ENCODE measurements around the gene RABGAP1. TPM values are rescaled to one million over a fixed set of nuclear protein-coding genes. Genes with fewer than 3 reads are reported as not detected.

Gene RABGAP1
- total and polyA plus RNA-seq, 2 experiments from 2014 or later, result 8.5 to 33.9 TPM

- TF ChIP-seq, protein P1, sequence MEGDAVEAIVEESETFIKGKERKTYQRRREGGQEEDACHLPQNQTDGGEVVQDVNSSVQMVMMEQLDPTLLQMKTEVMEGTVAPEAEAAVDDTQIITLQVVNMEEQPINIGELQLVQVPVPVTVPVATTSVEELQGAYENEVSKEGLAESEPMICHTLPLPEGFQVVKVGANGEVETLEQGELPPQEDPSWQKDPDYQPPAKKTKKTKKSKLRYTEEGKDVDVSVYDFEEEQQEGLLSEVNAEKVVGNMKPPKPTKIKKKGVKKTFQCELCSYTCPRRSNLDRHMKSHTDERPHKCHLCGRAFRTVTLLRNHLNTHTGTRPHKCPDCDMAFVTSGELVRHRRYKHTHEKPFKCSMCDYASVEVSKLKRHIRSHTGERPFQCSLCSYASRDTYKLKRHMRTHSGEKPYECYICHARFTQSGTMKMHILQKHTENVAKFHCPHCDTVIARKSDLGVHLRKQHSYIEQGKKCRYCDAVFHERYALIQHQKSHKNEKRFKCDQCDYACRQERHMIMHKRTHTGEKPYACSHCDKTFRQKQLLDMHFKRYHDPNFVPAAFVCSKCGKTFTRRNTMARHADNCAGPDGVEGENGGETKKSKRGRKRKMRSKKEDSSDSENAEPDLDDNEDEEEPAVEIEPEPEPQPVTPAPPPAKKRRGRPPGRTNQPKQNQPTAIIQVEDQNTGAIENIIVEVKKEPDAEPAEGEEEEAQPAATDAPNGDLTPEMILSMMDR (conservative IDR thresholded peaks at IDR 0.05; ENCODE audit: low read depth in 2 of 2), result no peak
- no peak for TF ChIP-seq ETS1 (IDR thresholded peaks at IDR 0.05)
Observed at GRCh38 chr9:123064716-123065115, 123.9 kb downstream of the RABGAP1 start (continued).

- Histone ChIP-seq H3F3A (replicated peaks; ENCODE audit: low read depth) (no peaks in the 10 kb centered on the region), H3K36me3 (ENCODE audit: insufficient read depth) (peaks cover 19% of the 10 kb centered on the region), H3K4me3 (no peak overlapping the region), H3K79me2 (replicated peaks; ENCODE audit: insufficient read depth) (no peaks in the 10 kb centered on the region), H2AFZ (no peak overlapping the region), H3K27ac (ENCODE audit: low read depth) (no peak overlapping the region), H3K4me2 (no peak overlapping the region), H3K4me1 (ENCODE audit: insufficient read depth) (peaks cover 10% of the 10 kb centered on the region; the same call in 1 of the 2 replicates), H3K9me2 (ENCODE audit: insufficient read depth) (no peaks in the 10 kb centered on the region), H3K27me3 (ENCODE audit: insufficient read depth) (no peaks in the 10 kb centered on the region), H4K20me1 (replicated peaks; ENCODE audit: insufficient read depth) (no peaks in the 10 kb centered on the region; the same call in 1 of the 2 replicates)
- Mint-ChIP-seq H3K4me3 (no peak overlapping the region), H3K36me3 (ENCODE audit: low read depth) (peaks cover 24% of the 10 kb centered on the region), H3K27ac (no peak overlapping the region), H3K27me3 (ENCODE audit: insufficient read depth, low read depth, poor library complexity) (peaks cover 2% of the 10 kb centered on the region), H3K9me3 (no peaks in the 10 kb centered on the region), H3K4me1 (peaks cover 4% of the 10 kb centered on the region)
- no peak for ATAC-seq
- DNase-seq (ENCODE audit: low spot score), result no peak
- TF ChIP-seq ETS1 (IDR thresholded peaks at IDR 0.05), result no peak
- no peak for TF ChIP-seq ZNF114 (CRISPR knock-in tag; IDR thresholded peaks at IDR 0.05)
- no peak for TF ChIP-seq ZNF331 (CRISPR knock-in tag; IDR thresholded peaks at IDR 0.05; ENCODE audit: low read depth)
- TF ChIP-seq ZNF462 (CRISPR knock-in tag; IDR thresholded peaks at IDR 0.05), result no peak
- no peak for TF ChIP-seq NANOG (IDR thresholded peaks at IDR 0.05; ENCODE audit: borderline replicate concordance)
Observed at GRCh38 chr9:123065196-123065595, 124.4 kb downstream of the RABGAP1 start.

Data from GM23338 (cell line).